Measurements from ENCODE around the gene TCEAL9.

Gene TCEAL9, protein sequence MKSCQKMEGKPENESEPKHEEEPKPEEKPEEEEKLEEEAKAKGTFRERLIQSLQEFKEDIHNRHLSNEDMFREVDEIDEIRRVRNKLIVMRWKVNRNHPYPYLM

DNA sequence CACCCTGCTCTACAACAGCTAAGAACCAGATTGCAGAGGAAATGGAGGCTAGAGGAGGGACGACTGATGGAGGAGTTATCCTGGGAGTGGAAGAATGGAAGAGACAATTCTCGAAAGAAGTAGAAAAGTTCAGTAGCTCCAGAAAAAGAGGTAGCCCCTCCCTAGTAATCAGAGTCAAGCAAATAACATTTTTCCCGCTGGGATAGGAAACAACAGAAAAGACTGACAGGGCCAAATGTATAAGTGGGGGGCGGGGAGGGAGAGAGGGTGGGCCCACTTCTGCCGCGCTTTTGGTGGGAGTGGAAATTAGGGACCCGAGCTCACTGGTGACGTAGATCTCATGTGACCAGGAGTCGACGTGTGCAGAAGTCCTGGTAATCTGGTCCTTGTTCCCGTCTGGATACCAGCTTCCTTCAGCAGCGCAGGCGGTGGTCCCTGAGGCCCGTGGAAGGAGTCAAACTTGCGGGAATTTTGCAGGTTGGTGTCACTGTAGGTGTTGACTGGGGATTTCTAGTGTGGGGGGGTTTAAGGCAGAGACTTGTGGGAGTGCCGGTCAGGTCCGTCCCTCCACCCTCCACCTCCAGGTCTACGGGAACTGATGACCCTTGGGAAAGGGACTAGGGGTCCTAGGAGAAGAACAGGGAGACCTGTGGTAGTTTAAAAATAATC lies at the start of gene TCEAL9:
Gene TCEAL9, plus strand, starts transcription at position 377 of the 669 bp plus-strand sequence. CDS start 1,179 bp downstream, outside the sequence.
- no peaks in the 10 kb centered on the region for H3K9me3 ChIP-seq (ENCODE audit: control insufficient read depth, insufficient read depth, low read length)
- peak within 1 kb of the TSS; percentile 81 for H3K4me3 ChIP-seq (ENCODE audit: low read depth, low read length)
- no peaks in the 10 kb centered on the region for H3K36me3 ChIP-seq (ENCODE audit: control insufficient read depth, insufficient read depth, low read length)
- H3K9ac ChIP-seq (ENCODE audit: low read depth, low read length), result peak within 1 kb of the TSS; percentile 89
- H3K27me3 ChIP-seq (ENCODE audit: control insufficient read depth, insufficient read depth, low read length), result no peaks in the 10 kb centered on the region
- peaks cover 4% of the 10 kb centered on the region for H3K4me1 ChIP-seq (ENCODE audit: control insufficient read depth, insufficient read depth, low read length)

DNA sequence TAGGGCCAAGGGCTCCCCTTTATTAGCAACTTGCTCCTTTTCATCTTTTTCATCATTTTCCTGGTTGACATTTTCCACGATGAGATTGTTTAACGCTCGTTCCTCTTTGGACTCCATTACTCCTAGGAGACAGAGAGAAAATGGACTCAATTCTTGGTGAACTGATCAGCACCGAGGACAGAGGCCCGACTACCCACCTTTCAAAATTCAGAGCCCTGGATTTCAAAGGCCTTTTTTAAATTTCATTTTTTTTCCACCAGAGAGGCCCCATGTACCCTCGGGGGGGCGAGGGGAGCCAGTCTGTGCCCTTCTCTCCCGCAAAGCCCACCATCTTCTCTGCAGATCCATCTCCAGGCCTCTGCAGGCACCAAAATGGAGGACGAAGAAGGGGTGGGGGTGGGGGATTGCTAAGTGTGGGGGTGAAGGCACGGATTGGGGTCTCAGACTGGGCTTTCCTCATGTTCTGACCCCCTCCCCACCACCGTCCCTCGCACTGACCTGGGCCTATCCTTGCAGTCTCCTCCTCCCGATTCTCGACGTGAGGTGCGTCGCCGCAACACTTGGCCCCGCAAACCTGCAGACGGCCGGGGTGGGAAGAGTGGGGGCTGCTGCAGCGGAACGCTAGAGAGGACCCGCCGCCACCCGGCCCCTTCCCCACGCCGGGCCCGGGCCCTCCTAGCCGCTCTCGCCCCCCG lies 46.3 kb upstream of the TCEAL9 start:
- no peaks in the 10 kb centered on the region for H3K36me3 ChIP-seq (ENCODE audit: control insufficient read depth, insufficient read depth, low read length)
- H3K4me3 ChIP-seq (ENCODE audit: low read depth, low read length), result peak overlapping the region; percentile 80
- no peak overlapping the region for H3K9ac ChIP-seq (ENCODE audit: low read depth, low read length)
- peaks cover 5% of the 10 kb centered on the region for H3K4me1 ChIP-seq (ENCODE audit: control insufficient read depth, insufficient read depth, low read length)
- H3K9me3 ChIP-seq (ENCODE audit: control insufficient read depth, insufficient read depth, low read length), result no peaks in the 10 kb centered on the region
- H3K27me3 ChIP-seq (ENCODE audit: control insufficient read depth, insufficient read depth, low read length), result no peaks in the 10 kb centered on the region

DNA sequence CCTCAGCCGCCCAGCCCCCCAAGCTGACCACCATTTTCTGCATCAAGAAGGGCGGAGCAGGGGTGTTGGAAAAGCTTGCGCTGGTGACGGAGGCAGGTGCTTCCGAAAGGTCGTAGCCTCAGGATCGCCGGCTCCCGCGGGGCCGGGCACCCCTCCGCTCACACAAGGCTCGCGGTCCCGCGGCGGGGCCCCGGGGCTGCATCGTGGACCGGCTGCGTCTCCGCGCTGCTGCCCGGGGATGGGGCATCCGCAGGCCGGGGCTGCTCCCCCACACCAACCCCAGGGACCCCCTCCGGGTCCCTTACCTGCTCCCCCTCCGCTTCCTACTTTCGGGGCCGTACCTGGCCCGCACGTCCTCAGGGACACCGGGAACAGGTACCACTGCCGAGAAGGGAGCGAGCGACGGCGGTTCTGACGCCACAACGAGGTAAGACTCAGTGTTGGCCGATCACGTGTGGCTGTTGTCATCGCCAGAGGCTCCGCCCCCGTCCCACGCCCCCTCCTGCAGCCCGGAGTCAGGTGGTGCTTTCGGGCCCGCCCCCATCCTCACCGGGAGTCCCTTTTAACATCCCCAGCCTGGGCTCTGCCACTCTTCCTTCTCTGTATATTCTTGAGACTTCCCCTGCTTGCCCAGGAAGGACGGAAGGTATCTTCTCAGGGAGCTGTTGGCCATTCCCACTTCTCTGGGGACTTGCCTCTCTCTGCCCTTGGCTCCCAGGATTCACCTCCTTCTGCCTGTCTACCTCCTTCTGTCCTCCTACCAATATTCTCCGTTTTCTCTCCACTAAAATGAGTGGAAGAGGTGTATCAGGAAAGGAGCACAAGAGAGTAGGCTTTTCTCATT lies 45.5 kb upstream of the TCEAL9 start, which contains the start of gene BEX2:
Gene BEX2, minus strand, starts transcription at position 436 of the 844 bp plus-strand sequence. CDS start 1,014 bp downstream, outside the sequence.
- Histone ChIP-seq H3K4me3 (ENCODE audit: low read depth, low read length) (peak within 1 kb of the TSS; percentile 80), H3K27me3 (ENCODE audit: control insufficient read depth, insufficient read depth, low read length) (no peaks in the 10 kb centered on the region), H3K9me3 (ENCODE audit: control insufficient read depth, insufficient read depth, low read length) (no peaks in the 10 kb centered on the region), H3K36me3 (ENCODE audit: control insufficient read depth, insufficient read depth, low read length) (no peaks in the 10 kb centered on the region), H3K9ac (ENCODE audit: low read depth, low read length) (peak within 1 kb of the TSS; percentile 77), H3K4me1 (ENCODE audit: control insufficient read depth, insufficient read depth, low read length) (peaks cover 5% of the 10 kb centered on the region)

DNA sequence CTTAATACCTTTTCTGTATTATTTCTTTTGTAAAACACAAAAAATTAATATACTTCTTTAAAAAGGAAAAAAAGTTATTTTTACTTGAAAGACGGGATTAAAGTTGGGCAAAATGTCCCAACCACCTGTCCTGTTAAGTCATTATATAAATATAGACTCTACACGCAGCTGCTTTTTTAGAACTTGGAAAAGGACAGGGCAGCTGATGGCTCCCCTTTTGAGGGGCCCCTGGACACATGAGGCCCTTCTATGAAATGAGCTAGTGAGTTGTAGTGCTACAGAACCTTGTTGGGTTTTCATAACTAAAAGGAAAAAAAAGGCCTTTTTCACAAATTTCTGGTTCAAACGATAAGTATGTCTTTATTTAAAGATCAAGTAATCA lies 44.9 kb upstream of the TCEAL9 start:
- H3K9ac ChIP-seq (ENCODE audit: low read depth, low read length), result no peak overlapping the region
- no peaks in the 10 kb centered on the region for H3K36me3 ChIP-seq (ENCODE audit: control insufficient read depth, insufficient read depth, low read length)
- peaks cover 5% of the 10 kb centered on the region for H3K4me1 ChIP-seq (ENCODE audit: control insufficient read depth, insufficient read depth, low read length)
- no peaks in the 10 kb centered on the region for H3K9me3 ChIP-seq (ENCODE audit: control insufficient read depth, insufficient read depth, low read length)
- H3K27me3 ChIP-seq (ENCODE audit: control insufficient read depth, insufficient read depth, low read length), result no peaks in the 10 kb centered on the region
- peak overlapping the region; percentile 80 for H3K4me3 ChIP-seq (ENCODE audit: low read depth, low read length)

DNA sequence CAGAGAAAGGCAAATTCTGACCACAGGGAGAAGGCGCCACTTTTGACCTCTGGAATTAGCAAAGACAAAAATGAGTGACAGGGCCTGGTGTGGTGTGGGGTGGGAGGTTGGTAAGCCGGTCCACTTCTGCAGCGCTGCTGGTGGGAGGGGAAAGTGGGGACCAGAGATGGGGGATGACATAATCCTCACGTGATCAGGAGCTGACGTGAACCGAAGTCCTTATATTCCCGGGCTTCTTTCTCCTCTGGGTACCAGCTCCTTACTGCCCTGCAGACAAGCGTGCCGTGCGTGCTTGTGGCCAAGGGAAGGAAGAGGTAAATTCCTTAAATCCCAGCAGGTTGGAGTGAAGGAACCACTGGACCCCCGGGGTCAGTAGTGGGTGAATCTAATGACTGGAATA lies 26.3 kb upstream of the TCEAL9 start, which contains the start of gene TCEAL7:
Gene TCEAL7, plus strand, starts transcription at position 249 of the 400 bp plus-strand sequence. CDS start 1,165 bp downstream, outside the sequence.
- Histone ChIP-seq H3K4me1 (ENCODE audit: control insufficient read depth, insufficient read depth, low read length) (peaks cover 4% of the 10 kb centered on the region), H3K4me3 (ENCODE audit: low read depth, low read length) (peak within 1 kb of the TSS; percentile 73), H3K9me3 (ENCODE audit: control insufficient read depth, insufficient read depth, low read length) (no peaks in the 10 kb centered on the region), H3K27me3 (ENCODE audit: control insufficient read depth, insufficient read depth, low read length) (no peaks in the 10 kb centered on the region), H3K36me3 (ENCODE audit: control insufficient read depth, insufficient read depth, low read length) (no peaks in the 10 kb centered on the region), H3K9ac (ENCODE audit: low read depth, low read length) (peak within 1 kb of the TSS; percentile 47)

DNA sequence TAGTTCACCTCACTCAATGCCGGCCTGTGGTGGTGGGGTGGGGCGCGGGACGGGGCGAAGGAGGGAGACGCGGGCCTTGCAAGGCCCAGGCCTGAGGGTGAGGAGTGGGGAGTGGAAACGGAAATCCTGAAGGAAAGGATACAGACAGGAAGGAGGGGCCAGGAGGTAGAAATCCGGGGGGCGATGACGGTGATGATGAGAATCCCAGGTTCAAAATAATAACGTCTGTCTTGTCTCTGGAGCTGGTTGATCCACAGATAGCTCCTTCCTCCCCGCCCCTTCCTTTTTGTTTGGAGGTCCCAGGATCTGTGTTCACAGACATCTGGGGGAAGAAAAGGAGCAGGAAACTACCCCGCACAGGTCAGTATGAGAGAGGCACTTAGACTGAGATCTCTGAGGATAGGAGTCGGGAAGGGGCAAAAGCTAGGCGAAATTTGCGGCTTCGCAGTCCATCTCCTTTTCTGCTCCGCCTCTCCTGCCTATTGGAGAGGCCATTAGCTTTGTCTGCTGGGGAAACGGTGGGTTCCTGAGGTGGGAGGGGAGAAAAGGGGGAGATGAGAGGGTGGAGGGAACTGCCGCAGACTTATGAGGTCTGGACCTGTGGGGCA lies 25.5 kb upstream of the TCEAL9 start:
- Histone ChIP-seq H3K9ac (ENCODE audit: low read depth, low read length) (peak overlapping the region; percentile 47), H3K36me3 (ENCODE audit: control insufficient read depth, insufficient read depth, low read length) (no peaks in the 10 kb centered on the region), H3K9me3 (ENCODE audit: control insufficient read depth, insufficient read depth, low read length) (no peaks in the 10 kb centered on the region), H3K4me3 (ENCODE audit: low read depth, low read length) (peak overlapping the region; percentile 73), H3K27me3 (ENCODE audit: control insufficient read depth, insufficient read depth, low read length) (no peaks in the 10 kb centered on the region), H3K4me1 (ENCODE audit: control insufficient read depth, insufficient read depth, low read length) (peaks cover 4% of the 10 kb centered on the region)

DNA sequence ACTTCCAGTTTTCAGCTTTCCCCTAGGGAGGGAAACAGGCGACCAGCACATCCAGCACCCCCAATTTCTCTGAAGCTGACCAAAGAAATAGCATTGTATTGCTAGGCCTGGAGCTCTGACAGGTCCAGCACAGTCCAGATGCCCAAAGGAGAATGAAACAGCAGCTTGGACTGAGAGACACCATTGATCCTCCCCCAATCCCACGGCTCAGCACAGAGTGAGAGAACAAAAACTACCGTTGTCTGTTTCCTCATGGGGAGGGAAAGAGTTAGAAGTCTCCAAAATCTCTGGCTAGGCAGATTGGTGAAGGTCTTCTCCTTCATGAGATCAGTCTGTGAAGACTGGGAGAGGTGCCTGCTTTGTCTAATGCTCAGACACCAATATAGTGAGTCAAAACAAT lies 17.6 kb upstream of the TCEAL9 start:
- Histone ChIP-seq H3K9me3 (ENCODE audit: control insufficient read depth, insufficient read depth, low read length) (no peaks in the 10 kb centered on the region), H3K27me3 (ENCODE audit: control insufficient read depth, insufficient read depth, low read length) (no peaks in the 10 kb centered on the region), H3K9ac (ENCODE audit: low read depth, low read length) (no peak overlapping the region), H3K36me3 (ENCODE audit: control insufficient read depth, insufficient read depth, low read length) (no peaks in the 10 kb centered on the region), H3K4me1 (ENCODE audit: control insufficient read depth, insufficient read depth, low read length) (no peaks in the 10 kb centered on the region), H3K4me3 (ENCODE audit: low read depth, low read length) (no peak overlapping the region)

DNA sequence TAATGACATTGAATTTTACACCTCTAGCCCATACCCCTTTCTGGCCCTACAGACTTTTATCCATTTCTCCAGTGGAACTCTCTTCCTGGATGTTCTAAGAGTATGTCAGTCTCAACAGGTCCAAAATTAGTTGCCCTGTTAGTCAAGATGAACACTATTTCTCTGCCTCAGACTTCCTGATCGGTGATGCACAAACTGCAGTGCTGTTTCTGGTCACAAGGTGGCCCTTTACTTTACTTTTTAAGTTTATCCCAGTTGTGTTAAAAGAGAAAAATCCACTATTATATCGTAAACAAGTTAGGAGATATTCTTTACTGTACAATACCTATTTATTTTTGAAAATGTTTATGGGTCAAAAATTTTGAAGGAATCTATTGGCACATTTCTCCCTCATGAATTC lies 13.2 kb upstream of the TCEAL9 start:
- peaks cover 3% of the 10 kb centered on the region for H3K4me1 ChIP-seq (ENCODE audit: control insufficient read depth, insufficient read depth, low read length)
- H3K36me3 ChIP-seq (ENCODE audit: control insufficient read depth, insufficient read depth, low read length), result no peaks in the 10 kb centered on the region
- no peaks in the 10 kb centered on the region for H3K9me3 ChIP-seq (ENCODE audit: control insufficient read depth, insufficient read depth, low read length)
- H3K27me3 ChIP-seq (ENCODE audit: control insufficient read depth, insufficient read depth, low read length), result peaks cover 6% of the 10 kb centered on the region
- H3K4me3 ChIP-seq (ENCODE audit: low read depth, low read length), result no peak overlapping the region
- H3K9ac ChIP-seq (ENCODE audit: low read depth, low read length), result no peak overlapping the region

DNA sequence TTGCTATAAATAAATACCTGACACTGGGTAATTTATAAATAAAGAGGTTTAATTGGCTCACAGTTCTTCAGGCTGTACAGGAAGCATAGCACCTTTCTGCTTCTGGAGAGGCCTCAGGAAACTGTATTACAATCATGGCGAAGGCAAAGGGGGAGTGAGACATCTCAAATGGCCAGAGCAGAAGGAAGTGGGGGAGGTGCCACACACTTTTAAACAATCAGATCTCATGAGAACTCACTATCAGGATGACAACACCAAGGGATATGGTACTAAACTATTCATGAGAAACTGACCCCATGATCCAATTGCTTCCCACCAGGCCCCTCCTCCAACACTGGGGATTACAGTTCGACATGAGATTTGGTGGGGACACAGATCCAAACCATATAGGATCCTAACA lies 11.7 kb upstream of the TCEAL9 start:
- no peak overlapping the region for H3K9ac ChIP-seq (ENCODE audit: low read depth, low read length)
- H3K4me3 ChIP-seq (ENCODE audit: low read depth, low read length), result no peak overlapping the region
- H3K4me1 ChIP-seq (ENCODE audit: control insufficient read depth, insufficient read depth, low read length), result peaks cover 3% of the 10 kb centered on the region
- peaks cover 16% of the 10 kb centered on the region for H3K27me3 ChIP-seq (ENCODE audit: control insufficient read depth, insufficient read depth, low read length)
- no peaks in the 10 kb centered on the region for H3K9me3 ChIP-seq (ENCODE audit: control insufficient read depth, insufficient read depth, low read length)
- H3K36me3 ChIP-seq (ENCODE audit: control insufficient read depth, insufficient read depth, low read length), result no peaks in the 10 kb centered on the region

DNA sequence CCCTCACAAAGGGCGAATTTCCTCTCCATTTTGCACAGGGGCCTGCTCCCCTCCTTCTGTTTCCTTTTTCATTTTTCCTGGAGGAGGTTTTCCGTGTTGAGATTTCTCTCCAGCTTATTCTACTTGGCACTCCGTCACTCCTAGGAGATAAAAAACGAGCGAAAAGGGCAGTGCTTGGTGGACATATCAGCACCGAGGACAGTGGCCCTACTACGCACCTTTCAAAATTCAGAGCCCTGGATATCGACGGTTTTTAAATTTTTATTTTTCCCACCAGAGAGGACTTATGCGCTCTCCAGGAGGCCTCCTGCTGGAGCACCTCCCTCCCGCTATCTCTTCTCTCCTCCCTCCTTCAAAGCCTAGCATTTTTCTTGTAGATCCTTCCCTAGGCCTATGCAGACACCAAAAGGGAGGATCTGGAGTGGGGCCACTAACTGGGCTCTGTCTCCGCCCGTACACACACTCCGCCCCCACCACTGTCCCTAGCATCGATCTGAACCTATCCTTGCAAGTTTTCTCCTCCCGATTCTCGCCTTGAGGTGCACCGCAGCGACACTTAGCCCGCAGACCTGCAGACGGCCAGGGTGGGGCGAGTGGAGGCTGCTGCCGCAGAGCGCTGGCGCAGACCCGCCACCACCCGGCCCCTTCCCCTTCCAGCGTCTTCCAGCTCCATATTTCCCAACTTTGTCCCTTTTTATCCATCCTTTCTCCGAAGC lies 8.5 kb upstream of the TCEAL9 start:
- Histone ChIP-seq H3K9ac (ENCODE audit: low read depth, low read length) (no peak overlapping the region), H3K4me3 (ENCODE audit: low read depth, low read length) (peak overlapping the region; percentile 53)

More for the DNA sequence above, 8.5 kb upstream of the TCEAL9 start:
- Histone ChIP-seq H3K4me1 (ENCODE audit: control insufficient read depth, insufficient read depth, low read length) (peaks cover 3% of the 10 kb centered on the region), H3K9me3 (ENCODE audit: control insufficient read depth, insufficient read depth, low read length) (no peaks in the 10 kb centered on the region), H3K27me3 (ENCODE audit: control insufficient read depth, insufficient read depth, low read length) (peaks cover 16% of the 10 kb centered on the region), H3K36me3 (ENCODE audit: control insufficient read depth, insufficient read depth, low read length) (no peaks in the 10 kb centered on the region)

All from iPS-15b (cell line).